Colonic mucosa (tissue), 4 donors: ENCODE measurements around the gene HGD. TPM values are rescaled to one million over a fixed set of nuclear protein-coding genes. Genes with fewer than 3 reads are reported as not detected.

Source experiments
- DNase-seq: peaks from one replicate; pipeline ENCODE4 v3.0.0-alpha.2; 2020
- H3K27ac ChIP-seq: fragments of 200-600 bp; one replicate; pipeline ENCODE4 v1.8.0; 2021
- H3K27me3 ChIP-seq: fragments of 200-600 bp; one replicate; pipeline ENCODE4 v1.8.0; 2021
- H3K36me3 ChIP-seq: fragments of 200-600 bp; one replicate; pipeline ENCODE4 v1.8.0; 2021
- H3K4me1 ChIP-seq: fragments of 200-600 bp; one replicate; pipeline ENCODE4 v1.8.0; 2021; ENCODE audit warnings: mild to moderate bottlenecking
- H3K4me3 ChIP-seq: fragments of 200-600 bp; one replicate; pipeline ENCODE4 v1.8.0; 2021
- H3K9ac ChIP-seq, 2 donors: one replicate each; pipeline ENCODE4 v1.7.0; 2013; ENCODE audit warnings: control low read depth in 2 of 2, low read depth in 2 of 2, low read length in 2 of 2
- H3K9me3 ChIP-seq: fragments of 200-600 bp; one replicate; pipeline ENCODE4 v1.8.0; 2021
- CTCF ChIP-seq: fragments of 200-600 bp; IDR thresholded peaks from one replicate; pipeline ENCODE4 v1.8.0; 2022; ENCODE audit warnings: antibody characterized with exemption, mild to moderate bottlenecking
- intact Hi-C: fragments of 100-400 bp; cut with DNase I; formaldehyde crosslinking; loops from one replicate; pipeline ENCODE4 v1.14.1; 2022
- total RNA-seq, 2 donors: library from RNA; stranded (reverse); fragmentation: NEBNext Ultra II Directional in 1 of 2; extraction: Animal tissue kit (Norgen Biotek cat#: 25700) in 1 of 2; gene quantifications; one replicate each; pipeline ENCODE4 v1.2.1, GENCODE V29; 2021
- donor health status: healthy.
- donor health status: DM: no; HTN: no; CAD: no.
- donor health status: DM: no; HTN: no; CAD: no.

Gene HGD
- total RNA-seq, 2 donors from 2014 or later, result 37.6 to 48.5 TPM

- no peak overlapping the region for H3K27ac ChIP-seq
- no peaks in the 10 kb centered on the region for H3K36me3 ChIP-seq
- H3K9ac ChIP-seq, result no peak overlapping the region
- no peak for DNase-seq
- no peaks in the 10 kb centered on the region for H3K27me3 ChIP-seq
- H3K9me3 ChIP-seq, result no peaks in the 10 kb centered on the region
- intact Hi-C loops, result no loop called here
- H3K4me3 ChIP-seq, result no peak overlapping the region
- H3K4me1 ChIP-seq, result no peaks in the 10 kb centered on the region
- TF ChIP-seq CTCF, result no peak
These were observed 94.6 kb downstream of the HGD start for GRCh38 chr3:120587332-120587975.

Other genes with a start within 250 kb of the HGD start
- gene FSTL1, start 231.2 kb downstream of the HGD start, total RNA-seq, result 10 to 100 TPM; 20.4 to 81.8 TPM
- gene NDUFB4, start 85.9 kb downstream of the HGD start, total RNA-seq, result 100 to 1,000 TPM; 183 to 192 TPM
- gene RABL3, start 60.3 kb upstream of the HGD start, total RNA-seq, result 10 to 100 TPM; 25.5 to 30.5 TPM
- gene GTF2E1, start 60.5 kb upstream of the HGD start, total RNA-seq, result 10 to 100 TPM; 15.2 to 17.9 TPM
- under 1 TPM; 0.22 to 0.74 TPM for gene STXBP5L, start 226.0 kb upstream of the HGD start, total RNA-seq